GM12878 (cell line): Measurements from ENCODE around the gene OTOP3. TPM values are rescaled to one million over a fixed set of nuclear protein-coding genes. Genes with fewer than 3 reads are reported as not detected.

Experiments used
- ATAC-seq: fragments of 200-7000 bp; cut with Tn5 transposase; 3 replicates; pipeline ENCODE4 v1.9.1; 2020; ENCODE audit warnings: mild to moderate bottlenecking, moderate library complexity
- BruUV-seq: library from RNA; stranded (reverse); fragments of 400-500 nt; replicated peaks from 2 replicates; lab custom pipeline; 2021; lab: Mats Ljungman, UMichigan
- CTCF ChIA-PET: fragments of 300-600 bp; sonication (Branson Sonifier 250); formaldehyde crosslinking; extraction: SDS; loops from one replicate; lab custom pipeline; 2021; ENCODE audit warnings: inconsistent platforms; lab: Yijun Ruan, JAX
- POLR2A ChIA-PET: fragments of 350-600 bp; formaldehyde crosslinking; extraction: SDS; loops from one replicate; lab custom pipeline; 2021; ENCODE audit warnings: inconsistent platforms; lab: Charles Lee
- RAD21 ChIA-PET: fragments of 300-600 bp; sonication (Branson Sonifier 250); formaldehyde crosslinking; loops from one replicate; lab custom pipeline; 2023; ENCODE audit warnings: antibody characterized with exemption; ENCODE audit not compliant: unreplicated experiment; lab: Charles Lee
- SMC1A ChIA-PET: fragments of 300-600 bp; sonication (Branson Sonifier 250); formaldehyde crosslinking; loops from one replicate; lab custom pipeline; 2023; ENCODE audit not compliant: unreplicated experiment, uncharacterized antibody; lab: Charles Lee
- DNase-seq: peaks from one replicate; pipeline ENCODE4 v3.0.0-alpha.2; 2011; ENCODE audit warnings: low read depth, low spot score
- FAIRE-seq: peaks from 3 replicates; lab custom pipeline; 2011; peaks lifted over from hg19 to GRCh38; lab: Jason Lieb, UNC
- H2AFZ ChIP-seq: 2 replicates; pipeline ENCODE4 v1.6.0; 2011; ENCODE audit warnings: low read depth, low read length, control low read depth; ENCODE audit not compliant: control insufficient read depth
- H3K27ac ChIP-seq: 2 replicates; pipeline ENCODE4 v1.5.1; 2011; ENCODE audit warnings: control low read depth; ENCODE audit not compliant: control insufficient read depth, insufficient read depth
- H3K27me3 ChIP-seq, 2 experiments: replicated peaks in 1 of 2; 2 replicates each; pipeline versions ENCODE4 v1.6.0 to v1.6.1; 2011; ENCODE audit warnings: low read length in 1 of 2; ENCODE audit not compliant: control insufficient read depth in 2 of 2, insufficient read depth in 2 of 2
- H3K36me3 ChIP-seq, 2 experiments: 2 replicates each; pipeline ENCODE4 v1.5.1; 2011; ENCODE audit warnings: low read length in 1 of 2; ENCODE audit not compliant: control insufficient read depth in 2 of 2, insufficient read depth in 2 of 2
- H3K4me1 ChIP-seq: 2 replicates; pipeline ENCODE4 v1.6.1; 2011; ENCODE audit warnings: mild to moderate bottlenecking, low read length, moderate library complexity, mixed read lengths; ENCODE audit not compliant: control insufficient read depth, insufficient read depth
- H3K4me2 ChIP-seq: 2 replicates; pipeline ENCODE4 v1.6.0; 2011; ENCODE audit warnings: control low read depth; ENCODE audit not compliant: control insufficient read depth, insufficient read depth
- H3K4me3 ChIP-seq: fragments of 200-600 bp; sonication (generic); 2 replicates; pipeline ENCODE4 v1.5.1; 2016
- H3K79me2 ChIP-seq: 2 replicates; pipeline ENCODE4 v1.6.0; 2011; ENCODE audit warnings: low read length; ENCODE audit not compliant: control insufficient read depth, insufficient read depth
- H3K9ac ChIP-seq: 2 replicates; pipeline ENCODE4 v1.8.0; 2011; ENCODE audit warnings: low read length, control low read depth, mixed read lengths; ENCODE audit not compliant: control insufficient read depth, insufficient read depth
- H3K9me3 ChIP-seq: replicated peaks from 3 replicates; pipeline ENCODE4 v1.5.1; 2011; ENCODE audit warnings: mild to moderate bottlenecking, low read length; ENCODE audit not compliant: control insufficient read depth, insufficient read depth
- H4K20me1 ChIP-seq: 2 replicates; pipeline ENCODE4 v1.6.0; 2011; ENCODE audit not compliant: control insufficient read depth, insufficient read depth
- HDAC6 ChIP-seq: fragments of 200-600 bp; sonication (generic); IDR thresholded peaks from one replicate; pipeline ENCODE4 v1.8.0; 2017; ENCODE audit warnings: antibody characterized with exemption; ENCODE audit not compliant: unreplicated experiment
- HDGF ChIP-seq: fragments of 450-650 bp; IDR thresholded peaks from 2 replicates; pipeline ENCODE4 v1.6.1; 2016; ENCODE audit warnings: antibody characterized with exemption
- IKZF2 ChIP-seq, 2 experiments: fragments of 450-650 bp; IDR thresholded peaks; 2 replicates each; pipeline ENCODE4 v1.6.1; 2017; ENCODE audit warnings: mild to moderate bottlenecking in 2 of 2, moderate library complexity in 2 of 2
- NR2C1 ChIP-seq: fragments of 450-650 bp; IDR thresholded peaks from 2 replicates; pipeline ENCODE4 v1.6.1; 2017; ENCODE audit warnings: antibody characterized with exemption, mild to moderate bottlenecking, moderate library complexity
- PRDM15 ChIP-seq: fragments of 450-650 bp; formaldehyde crosslinking; IDR thresholded peaks from 2 replicates; pipeline ENCODE4 v1.4.0; 2020; ENCODE audit warnings: mild to moderate bottlenecking, moderate library complexity
- SMARCA5 ChIP-seq: fragments of 450-650 bp; IDR thresholded peaks from 2 replicates; pipeline ENCODE4 v1.6.1; 2017; ENCODE audit warnings: mild to moderate bottlenecking
- SUZ12 ChIP-seq: fragments of 200-600 bp; sonication (generic); IDR thresholded peaks from one replicate; pipeline ENCODE4 v1.6.1; 2018; ENCODE audit warnings: antibody characterized with exemption, mild to moderate bottlenecking; ENCODE audit not compliant: unreplicated experiment
- TCF12 ChIP-seq: IDR thresholded peaks from 2 replicates; pipeline ENCODE4 v1.6.1; 2011; ENCODE audit warnings: low read depth, mild to moderate bottlenecking, low read length
- WGBS: methylation state at CpG from one replicate; pipeline ENCODE4 v1.1.6; 2016; ENCODE audit warnings: low lambda C conversion rate; ENCODE audit not compliant: insufficient replicate concordance, insufficient coverage; ENCODE audit errors: missing lambda C conversion rate; 5-methylcytosine and 5-hydroxymethylcytosine counted together
- in situ Hi-C: fragments of 300-500 bp; cut with MboI; formaldehyde crosslinking; loops from 9 replicates; pipeline ENCODE4 v1.14.3; 2018; ENCODE audit warnings: mixed read lengths
- intact Hi-C: fragments of 100-400 bp; cut with micrococcal nuclease; formaldehyde crosslinking; loops from one replicate; pipeline ENCODE4 v1.14.2; 2022; ENCODE audit not compliant: unreplicated experiment
- polyA plus RNA-seq, 11 experiments: library from polyadenylated mRNA; depleted of rRNA in 4 of 11; unstranded in 6 of 11; stranded (reverse) in 5 of 11; fragments of >200 nt; fragmentation: Nextera tagmentation in 4 of 11; fragmentation: Illumina TruSeq in 1 of 11; extraction: Ambion mirVana in 4 of 11; extraction: Trizol in 1 of 11; gene quantifications; 1 replicate in 1 of 11; 2 replicates in 10 of 11; pipeline versions ENCODE4 v1.2.1 to v1.2.3, GENCODE V29; 2011 to 2016; ENCODE audit warnings: inconsistent platforms in 2 of 11, missing spikeins in 2 of 11, low read depth in 1 of 11
- total RNA-seq, 4 experiments: library from RNA; depleted of rRNA in 3 of 4; stranded (reverse); fragments of >200 nt in 3 of 4; fragmentation: Illumina TruSeq in 1 of 4; extraction: Trizol in 1 of 4; gene quantifications; 2 replicates each; pipeline versions ENCODE4 v1.2.1 to v1.2.3, GENCODE V29; 2013 to 2021

The OTOP3 gene
- total and polyA plus RNA-seq, 10 of the 15 experiments (the other 5 are each of a cell fraction or from before 2014, with no cell fraction given), result 0.03 to 0.06 TPM; not detected in 8

- Histone ChIP-seq H3K27ac (no peak overlapping the region), H3K9ac (no peak overlapping the region), H2AFZ (no peak overlapping the region), H3K27me3 (peaks cover 3 to 9% of the 10 kb centered on the region in 2 experiments; a peak in 3 of 4 replicates), H3K4me3 (no peak overlapping the region), H3K36me3 (no peaks in the 10 kb centered on the region), H3K4me1 (no peaks in the 10 kb centered on the region), H3K4me2 (no peak overlapping the region), H3K79me2 (no peaks in the 10 kb centered on the region), H4K20me1 (no peaks in the 10 kb centered on the region), H3K9me3 (no peaks in the 10 kb centered on the region)
- TF ChIP-seq PRDM15 (CRISPR knock-in tag) (no peak), HDGF (no peak), SUZ12 (no peak), SMARCA5 (no peak), TCF12 (no peak), IKZF2 (IDR thresholded peaks at IDR 0.05) (no peak), HDAC6 (no peak), NR2C1 (no peak)
- no peak for ATAC-seq
- SMC1A ChIA-PET, result interaction anchor here (0.6 kb wide), 1 partner anchor 58 kb away, joined by 3 read pairs; no protein-coding TSS in a partner anchor
- CTCF ChIA-PET, result interaction anchor here (0.8 to 1.8 kb wide), 5 partner anchors 14 to 488 kb away, joined by 3 to 7 read pairs (median 3); no protein-coding TSS in a partner anchor
- intact Hi-C loops (no loop called here), in situ Hi-C loops (no loop called here)
- BruUV-seq, result no TSS peak
- RAD21 ChIA-PET, result interaction anchor here (1.2 kb wide), 1 partner anchor 18 kb away, joined by 4 read pairs; no protein-coding TSS in a partner anchor
- 31% methylated on average over 8 of the region's 8 CpGs for WGBS
- POLR2A ChIA-PET, result no interaction called here
- no peak for FAIRE-seq
- no peak for DNase-seq
Measured at GRCh38 chr17:74939534-74939933, 3.8 kb downstream of the OTOP3 start.
